Naive thymus-derived CD8-positive, alpha-beta T cell (primary cell): Measurements from ENCODE around the gene ZBED4. TPM values are rescaled to one million over a fixed set of nuclear protein-coding genes. Genes with fewer than 3 reads are reported as not detected.
A peak's percentile ranks its signal among the peaks of the same experiment; 100 is the strongest.

ENCODE experiments used
- ATAC-seq, 2 donors: fragments of 150-1000 bp; cut with Tn5 transposase in 1 of 2; sonication (Bioruptor Pico), chemical (Tn5 transposase) in 1 of 2; 1 replicate in 1 of 2; 2 replicates in 1 of 2; pipeline ENCODE4 v1.10.0; 2021; ENCODE audit warnings: mild to moderate bottlenecking in 2 of 2, moderate library complexity in 2 of 2
- POLR2A ChIA-PET: fragments of 350-600 bp; sonication (Branson Sonifier 250); formaldehyde crosslinking; loops from one replicate; lab custom pipeline; 2021; ENCODE audit warnings: antibody characterized with exemption; lab: Charles Lee
- DNase-seq, 10 donors: peaks; one replicate each; pipeline versions ENCODE4 v3.0.0 to v3.0.0-alpha.2; 2020 to 2022
- H3K27ac Mint-ChIP-seq, 10 donors: one replicate each; pipeline ENCODE4 v1.8.0; 2020 to 2022; ENCODE audit warnings: mild to moderate bottlenecking in 10 of 10, mixed read lengths in 10 of 10, moderate library complexity in 4 of 10, inconsistent platforms in 1 of 10
- H3K27me3 Mint-ChIP-seq, 5 donors: one replicate each; pipeline ENCODE4 v1.8.0; 2021 to 2022; ENCODE audit warnings: mixed read lengths in 5 of 5
- H3K36me3 Mint-ChIP-seq, 3 donors: one replicate each; pipeline ENCODE4 v1.8.0; 2020 to 2022; ENCODE audit warnings: mixed read lengths in 3 of 3, mild to moderate bottlenecking in 2 of 3, inconsistent platforms in 1 of 3
- H3K4me1 Mint-ChIP-seq, 4 donors: one replicate each; pipeline ENCODE4 v1.8.0; 2021 to 2022; ENCODE audit warnings: mixed read lengths in 4 of 4
- H3K4me3 Mint-ChIP-seq, 10 donors: one replicate each; pipeline ENCODE4 v1.8.0; 2020 to 2022; ENCODE audit warnings: mild to moderate bottlenecking in 10 of 10, mixed read lengths in 10 of 10, moderate library complexity in 6 of 10, inconsistent platforms in 1 of 10
- H3K9me3 Mint-ChIP-seq, 9 donors: one replicate each; pipeline ENCODE4 v1.8.0; 2020 to 2022; ENCODE audit warnings: mixed read lengths in 9 of 9, mild to moderate bottlenecking in 3 of 9, inconsistent platforms in 1 of 9, moderate library complexity in 1 of 9
- polyA plus RNA-seq, 3 donors: library from polyadenylated mRNA; unstranded; fragments of 300-500 nt; fragmentation: Illumina TruSeq; gene quantifications; one replicate each; pipeline ENCODE4 v1.2.3, GENCODE V29; 2021
- total RNA-seq, 8 experiments: library from RNA in 2 of 8; stranded (reverse) in 2 of 8; gene quantifications; one replicate each; pipeline ENCODE4 v1.2.3 and lab custom pipeline; 2021 to 2026

The ZBED4 gene
- total and polyA plus RNA-seq, 5 experiments from 2014 or later: 5.5 to 18.1 (median 11.4) TPM

GRCh38 chr22:49884503-49885260 lies 31.0 kb downstream of the ZBED4 start:
- Mint-ChIP-seq H3K4me3 (no peak overlapping the region), H3K27me3 (no peaks in the 10 kb centered on the region), H3K4me1 (peaks cover 21 to 30% (median 25%) of the 10 kb centered on the region in 4 donors), H3K27ac (peak overlapping the region in 1 of 10 donors; percentile 74), H3K9me3 (no peaks in the 10 kb centered on the region), H3K36me3 (peaks cover 9 to 69% (median 47%) of the 10 kb centered on the region in 3 donors)
- DNase-seq (no peak), ATAC-seq (no peak)
- POLR2A ChIA-PET: no interaction called here

- peaks cover 15 to 25% (median 19%) of the 10 kb centered on the region in 4 donors for H3K4me1 Mint-ChIP-seq
- H3K27ac Mint-ChIP-seq: no peak overlapping the region
- peaks cover 9 to 71% (median 51%) of the 10 kb centered on the region in 3 donors for H3K36me3 Mint-ChIP-seq
- no peak overlapping the region for H3K4me3 Mint-ChIP-seq
- no peak for ATAC-seq
- no peaks in the 10 kb centered on the region for H3K9me3 Mint-ChIP-seq
- POLR2A ChIA-PET: no interaction called here
- DNase-seq: no peak
- H3K27me3 Mint-ChIP-seq: no peaks in the 10 kb centered on the region
Observed at GRCh38 chr22:49885281-49885680, 31.6 kb downstream of the ZBED4 start.

GRCh38 chr22:49885881-49886280 lies 32.2 kb downstream of the ZBED4 start:
- ATAC-seq (no peak), DNase-seq (no peak)
- H3K4me3 Mint-ChIP-seq: no peak overlapping the region
- peaks cover 12 to 22% (median 17%) of the 10 kb centered on the region in 4 donors for H3K4me1 Mint-ChIP-seq
- no peaks in the 10 kb centered on the region for H3K27me3 Mint-ChIP-seq
- no peaks in the 10 kb centered on the region for H3K9me3 Mint-ChIP-seq
- H3K27ac Mint-ChIP-seq: no peak overlapping the region
- peaks cover 9 to 75% (median 57%) of the 10 kb centered on the region in 3 donors for H3K36me3 Mint-ChIP-seq
- POLR2A ChIA-PET: no interaction called here

- POLR2A ChIA-PET: no interaction called here
- peaks cover 13 to 80% (median 64%) of the 10 kb centered on the region in 3 donors for H3K36me3 Mint-ChIP-seq
- no peaks in the 10 kb centered on the region for H3K27me3 Mint-ChIP-seq
- H3K27ac Mint-ChIP-seq: peak overlapping the region in 2 of 10 donors; percentile 34 to 48
- DNase-seq: no peak
- no peak overlapping the region for H3K4me3 Mint-ChIP-seq
- H3K9me3 Mint-ChIP-seq: peaks cover 0 to 4% (median 0%) of the 10 kb centered on the region in 9 donors
- ATAC-seq: no peak
- peaks cover 12 to 22% (median 15%) of the 10 kb centered on the region in 4 donors for H3K4me1 Mint-ChIP-seq
Observed at GRCh38 chr22:49886346-49887063, 32.9 kb downstream of the ZBED4 start.

- Mint-ChIP-seq H3K27ac (no peak overlapping the region), H3K36me3 (peaks cover 14 to 81% (median 66%) of the 10 kb centered on the region in 3 donors), H3K4me1 (peaks cover 8 to 17% (median 13%) of the 10 kb centered on the region in 4 donors), H3K9me3 (peaks cover 0 to 5% (median 0%) of the 10 kb centered on the region in 9 donors), H3K4me3 (no peak overlapping the region), H3K27me3 (no peaks in the 10 kb centered on the region)
- POLR2A ChIA-PET: no interaction called here
- DNase-seq (no peak), ATAC-seq (no peak)
Observed at GRCh38 chr22:49887064-49887451, 33.4 kb downstream of the ZBED4 start.

GRCh38 chr22:49887702-49888101 lies 34.1 kb downstream of the ZBED4 start:
- Mint-ChIP-seq H3K27me3 (no peaks in the 10 kb centered on the region), H3K4me3 (no peak overlapping the region), H3K4me1 (peaks cover 4 to 12% (median 9%) of the 10 kb centered on the region in 4 donors), H3K27ac (no peak overlapping the region), H3K9me3 (peaks cover 0 to 5% (median 0%) of the 10 kb centered on the region in 9 donors), H3K36me3 (peaks cover 10 to 77% (median 67%) of the 10 kb centered on the region in 3 donors)
- POLR2A ChIA-PET: no interaction called here
- DNase-seq: no peak
- no peak for ATAC-seq

GRCh38 chr22:49889071-49889470 lies 35.4 kb downstream of the ZBED4 start:
- H3K4me3 Mint-ChIP-seq: no peak overlapping the region
- peaks cover 0 to 11% (median 1%) of the 10 kb centered on the region in 9 donors for H3K9me3 Mint-ChIP-seq
- ATAC-seq (no peak), DNase-seq (no peak)
- H3K36me3 Mint-ChIP-seq: peaks cover 12 to 73% (median 69%) of the 10 kb centered on the region in 3 donors
- H3K27ac Mint-ChIP-seq: no peak overlapping the region
- POLR2A ChIA-PET: no interaction called here
- H3K4me1 Mint-ChIP-seq: peaks cover 0 to 7% (median 3%) of the 10 kb centered on the region in 4 donors
- no peaks in the 10 kb centered on the region for H3K27me3 Mint-ChIP-seq

- no peak overlapping the region for H3K4me3 Mint-ChIP-seq
- DNase-seq: no peak
- H3K27ac Mint-ChIP-seq: no peak overlapping the region
- POLR2A ChIA-PET: interaction anchor here (1.1 to 1.2 kb wide), 2 partner anchors 34 to 104 kb away, joined by 3 to 7 read pairs; no protein-coding TSS in a partner anchor
- peaks cover 0 to 14% (median 11%) of the 10 kb centered on the region in 4 donors for H3K4me1 Mint-ChIP-seq
- ATAC-seq: no peak
- H3K27me3 Mint-ChIP-seq: no peaks in the 10 kb centered on the region
- peaks cover 12 to 53% (median 52%) of the 10 kb centered on the region in 3 donors for H3K36me3 Mint-ChIP-seq
- H3K9me3 Mint-ChIP-seq: peaks cover 0 to 19% (median 1%) of the 10 kb centered on the region in 9 donors
Observed at GRCh38 chr22:49892226-49892899, 38.7 kb downstream of the ZBED4 start.

- Mint-ChIP-seq H3K4me3 (no peak overlapping the region), H3K4me1 (peaks cover 0 to 14% (median 11%) of the 10 kb centered on the region in 4 donors), H3K36me3 (peaks cover 12 to 52% (median 50%) of the 10 kb centered on the region in 3 donors), H3K27me3 (no peaks in the 10 kb centered on the region), H3K27ac (peak overlapping the region in 2 of 10 donors; percentile 3 to 61), H3K9me3 (peaks cover 0 to 19% (median 1%) of the 10 kb centered on the region in 9 donors)
- no peak for ATAC-seq
- no peak for DNase-seq
- POLR2A ChIA-PET: interaction anchor here (1.1 to 1.2 kb wide), 2 partner anchors 35 to 104 kb away, joined by 3 to 7 read pairs; no protein-coding TSS in a partner anchor
Observed at GRCh38 chr22:49893025-49893424, 39.4 kb downstream of the ZBED4 start.

- ATAC-seq (no peak), DNase-seq (no peak)
- Mint-ChIP-seq H3K27ac (peak overlapping the region in 3 of 10 donors; percentile 19 to 49 (median 40)), H3K36me3 (peaks cover 12 to 45% (median 36%) of the 10 kb centered on the region in 3 donors), H3K9me3 (peaks cover 0 to 19% (median 1%) of the 10 kb centered on the region in 9 donors), H3K4me3 (no peak overlapping the region), H3K4me1 (peaks cover 0 to 14% (median 11%) of the 10 kb centered on the region in 4 donors), H3K27me3 (no peaks in the 10 kb centered on the region)
- POLR2A ChIA-PET: no interaction called here
Observed at GRCh38 chr22:49894322-49895054, 40.8 kb downstream of the ZBED4 start.

- H3K27ac Mint-ChIP-seq: peak overlapping the region in 1 of 10 donors; percentile 41
Observed at GRCh38 chr22:49896201-49896600, 42.6 kb downstream of the ZBED4 start.

More at GRCh38 chr22:49896201-49896600, 42.6 kb downstream of the ZBED4 start:
- DNase-seq (no peak), ATAC-seq (no peak)
- POLR2A ChIA-PET: no interaction called here
- Mint-ChIP-seq H3K9me3 (peaks cover 0 to 19% (median 1%) of the 10 kb centered on the region in 9 donors), H3K4me1 (peaks cover 0 to 14% (median 11%) of the 10 kb centered on the region in 4 donors), H3K27me3 (no peaks in the 10 kb centered on the region), H3K4me3 (no peak overlapping the region), H3K36me3 (peaks cover 11 to 42% (median 25%) of the 10 kb centered on the region in 3 donors)
